ENCODE measurements around the gene PITRM1. TPM values are rescaled to one million over a fixed set of nuclear protein-coding genes. Genes with fewer than 3 reads are reported as not detected.

The PITRM1 gene
- total RNA-seq, 6 experiments from 2014 or later: 40.7 to 59.5 (median 49.7) TPM

GRCh38 chr10:3217853-3218252 lies 45.3 kb upstream of the PITRM1 start:
- H3K27me3 ChIP-seq: no peaks in the 10 kb centered on the region
- intact Hi-C loops (cut with DNase I): no loop called here
- 63% methylated on average over 4 of the region's 12 CpGs for WGBS (ENCODE audit: insufficient coverage, low coverage, low lambda C conversion rate, missing lambda C conversion rate)
- no peak overlapping the region for H3K27ac ChIP-seq
- no peaks in the 10 kb centered on the region for H3K4me1 ChIP-seq
- H3K4me3 ChIP-seq: no peak overlapping the region
- H3K9me3 ChIP-seq: no peaks in the 10 kb centered on the region
- no peak for DNase-seq
- no peaks in the 10 kb centered on the region for H3K36me3 ChIP-seq
- TF ChIP-seq CTCF (IDR thresholded peaks at IDR 0.05) (no peak), POLR2A (IDR thresholded peaks at IDR 0.05) (no peak)
- no peak for ATAC-seq

DNA sequence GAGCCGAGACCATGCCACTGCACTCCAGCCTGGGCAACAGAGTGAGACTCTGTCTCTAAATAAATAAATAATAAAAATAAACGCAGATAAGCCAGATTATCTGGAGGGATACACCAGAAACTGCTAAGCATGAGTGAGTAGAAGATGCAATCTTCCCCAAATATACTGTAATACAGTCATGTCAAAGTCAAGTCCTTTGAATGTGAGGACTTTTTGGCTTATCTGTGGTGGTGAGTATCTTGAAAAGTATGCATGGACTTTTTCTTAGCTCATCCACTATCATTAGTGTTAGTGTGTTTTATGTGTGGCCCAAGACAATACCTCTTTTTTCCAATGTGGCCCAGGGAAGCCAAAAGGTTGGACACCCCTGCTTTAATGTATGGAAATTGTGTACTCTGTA lies 44.7 kb upstream of the PITRM1 start:
- Histone ChIP-seq H3K27ac (no peak overlapping the region), H3K36me3 (no peaks in the 10 kb centered on the region), H3K4me1 (no peaks in the 10 kb centered on the region), H3K27me3 (no peaks in the 10 kb centered on the region), H3K4me3 (no peak overlapping the region), H3K9me3 (no peaks in the 10 kb centered on the region)
- intact Hi-C loops (cut with DNase I): no loop called here
- ATAC-seq (no peak), DNase-seq (no peak)
- TF ChIP-seq POLR2A (IDR thresholded peaks at IDR 0.05) (no peak), CTCF (IDR thresholded peaks at IDR 0.05) (no peak)
- 71% methylated on average over 2 of the region's 2 CpGs for WGBS (ENCODE audit: insufficient coverage, low coverage, low lambda C conversion rate, missing lambda C conversion rate)

GRCh38 chr10:3215153-3215775 lies 42.7 kb upstream of the PITRM1 start:
- Histone ChIP-seq H3K27me3 (no peaks in the 10 kb centered on the region), H3K27ac (no peak overlapping the region), H3K4me3 (no peak overlapping the region), H3K9me3 (no peaks in the 10 kb centered on the region), H3K4me1 (no peaks in the 10 kb centered on the region), H3K36me3 (no peaks in the 10 kb centered on the region)
- 61% methylated on average over 9 of the region's 14 CpGs for WGBS (ENCODE audit: insufficient coverage, low coverage, low lambda C conversion rate, missing lambda C conversion rate)
- ATAC-seq: no peak
- no peak for DNase-seq
- intact Hi-C loops (cut with DNase I): no loop called here
- TF ChIP-seq POLR2A (IDR thresholded peaks at IDR 0.05): no peak
- TF ChIP-seq CTCF (IDR thresholded peaks at IDR 0.05): no peak

GRCh38 chr10:3213758-3214515 lies 41.4 kb upstream of the PITRM1 start:
- Histone ChIP-seq H3K4me1 (no peaks in the 10 kb centered on the region), H3K27ac (no peak overlapping the region), H3K9me3 (no peaks in the 10 kb centered on the region), H3K27me3 (no peaks in the 10 kb centered on the region), H3K4me3 (no peak overlapping the region), H3K36me3 (no peaks in the 10 kb centered on the region)
- ATAC-seq: no peak
- intact Hi-C loops (cut with DNase I): no loop called here
- no peak for TF ChIP-seq POLR2A (IDR thresholded peaks at IDR 0.05)
- no peak for TF ChIP-seq CTCF (IDR thresholded peaks at IDR 0.05)
- WGBS (ENCODE audit: insufficient coverage, low coverage, low lambda C conversion rate, missing lambda C conversion rate): 76% methylated on average over 14 of the region's 20 CpGs
- DNase-seq: no peak
